HUES6 (cell line): ENCODE measurements around the gene TLR2.

Experiments used
- H3K27ac ChIP-seq: 2 replicates; pipeline ENCODE4 v1.7.0; 2013; ENCODE audit warnings: low read depth, mild to moderate bottlenecking, low read length, inconsistent platforms
- H3K27me3 ChIP-seq: 2 replicates; pipeline ENCODE4 v1.6.1; 2013; ENCODE audit warnings: low read length; ENCODE audit not compliant: control insufficient read depth, insufficient read depth
- H3K36me3 ChIP-seq: 2 replicates; pipeline ENCODE4 v1.6.1; 2013; ENCODE audit warnings: low read length; ENCODE audit not compliant: control insufficient read depth, insufficient read depth
- H3K4me1 ChIP-seq: 2 replicates; pipeline ENCODE4 v1.6.1; 2013; ENCODE audit warnings: low read length; ENCODE audit not compliant: control insufficient read depth, insufficient read depth
- H3K4me3 ChIP-seq: 2 replicates; pipeline ENCODE4 v1.5.1; 2013; ENCODE audit warnings: low read depth, low read length
- H3K9ac ChIP-seq: one replicate; pipeline ENCODE4 v1.6.1; 2013; ENCODE audit warnings: mild to moderate bottlenecking, low read length
- H3K9me3 ChIP-seq: 2 replicates; pipeline ENCODE4 v1.6.1; 2013; ENCODE audit warnings: low read depth, low read length; ENCODE audit not compliant: control insufficient read depth, insufficient read depth

TLR2 gene, protein sequence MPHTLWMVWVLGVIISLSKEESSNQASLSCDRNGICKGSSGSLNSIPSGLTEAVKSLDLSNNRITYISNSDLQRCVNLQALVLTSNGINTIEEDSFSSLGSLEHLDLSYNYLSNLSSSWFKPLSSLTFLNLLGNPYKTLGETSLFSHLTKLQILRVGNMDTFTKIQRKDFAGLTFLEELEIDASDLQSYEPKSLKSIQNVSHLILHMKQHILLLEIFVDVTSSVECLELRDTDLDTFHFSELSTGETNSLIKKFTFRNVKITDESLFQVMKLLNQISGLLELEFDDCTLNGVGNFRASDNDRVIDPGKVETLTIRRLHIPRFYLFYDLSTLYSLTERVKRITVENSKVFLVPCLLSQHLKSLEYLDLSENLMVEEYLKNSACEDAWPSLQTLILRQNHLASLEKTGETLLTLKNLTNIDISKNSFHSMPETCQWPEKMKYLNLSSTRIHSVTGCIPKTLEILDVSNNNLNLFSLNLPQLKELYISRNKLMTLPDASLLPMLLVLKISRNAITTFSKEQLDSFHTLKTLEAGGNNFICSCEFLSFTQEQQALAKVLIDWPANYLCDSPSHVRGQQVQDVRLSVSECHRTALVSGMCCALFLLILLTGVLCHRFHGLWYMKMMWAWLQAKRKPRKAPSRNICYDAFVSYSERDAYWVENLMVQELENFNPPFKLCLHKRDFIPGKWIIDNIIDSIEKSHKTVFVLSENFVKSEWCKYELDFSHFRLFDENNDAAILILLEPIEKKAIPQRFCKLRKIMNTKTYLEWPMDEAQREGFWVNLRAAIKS

GRCh38 chr4:153684182-153684970 lies at the start of gene TLR2:
TSS of gene TLR2 (plus strand) at chr4:153684280. CDS start at chr4:153702908, 18,628 bp downstream.
- Histone ChIP-seq H3K36me3 (no peaks in the 10 kb centered on the region), H3K27me3 (peaks cover 50% of the 10 kb centered on the region), H3K4me3 (peak within 1 kb of the TSS; percentile 69), H3K9ac (peak within 1 kb of the TSS; percentile 12), H3K27ac (no peak within 1 kb of the TSS), H3K4me1 (no peaks in the 10 kb centered on the region), H3K9me3 (peaks cover 24% of the 10 kb centered on the region)

DNA sequence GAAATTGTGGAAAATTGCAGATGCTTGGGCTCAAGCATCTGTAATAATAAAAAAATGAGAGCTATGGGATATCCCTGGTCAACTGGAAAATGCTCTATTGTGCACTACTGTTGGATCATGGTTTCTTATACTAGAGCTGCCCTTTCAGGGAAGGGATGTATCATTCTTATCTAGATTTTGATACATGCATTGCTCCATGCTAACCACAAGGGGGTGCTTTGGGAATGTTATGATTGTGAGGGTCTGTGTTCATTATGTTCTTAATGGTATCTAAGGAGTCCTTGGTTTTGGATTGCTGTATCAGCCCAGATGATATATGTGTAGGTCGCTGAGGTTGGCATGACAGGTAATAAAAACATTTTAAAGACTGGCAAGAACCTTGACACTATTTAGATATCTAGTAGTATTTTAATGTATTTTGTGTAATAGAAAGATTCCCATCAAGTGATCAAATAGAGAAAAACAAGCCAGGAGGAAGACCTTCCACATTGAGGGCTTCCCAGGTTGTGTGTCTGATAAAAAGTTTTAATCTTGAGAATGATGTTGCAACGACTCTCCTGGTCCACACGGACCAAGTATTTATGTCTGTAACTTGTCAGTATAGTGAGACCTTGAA lies 49.2 kb upstream of the TLR2 start:
- Histone ChIP-seq H3K27ac (no peak overlapping the region), H3K9me3 (peaks cover 9% of the 10 kb centered on the region; the same call in 1 of the 2 replicates), H3K27me3 (no peaks in the 10 kb centered on the region), H3K4me1 (no peaks in the 10 kb centered on the region; the same call in 1 of the 2 replicates), H3K36me3 (peaks cover 59% of the 10 kb centered on the region), H3K4me3 (no peak overlapping the region), H3K9ac (no peak overlapping the region)

DNA sequence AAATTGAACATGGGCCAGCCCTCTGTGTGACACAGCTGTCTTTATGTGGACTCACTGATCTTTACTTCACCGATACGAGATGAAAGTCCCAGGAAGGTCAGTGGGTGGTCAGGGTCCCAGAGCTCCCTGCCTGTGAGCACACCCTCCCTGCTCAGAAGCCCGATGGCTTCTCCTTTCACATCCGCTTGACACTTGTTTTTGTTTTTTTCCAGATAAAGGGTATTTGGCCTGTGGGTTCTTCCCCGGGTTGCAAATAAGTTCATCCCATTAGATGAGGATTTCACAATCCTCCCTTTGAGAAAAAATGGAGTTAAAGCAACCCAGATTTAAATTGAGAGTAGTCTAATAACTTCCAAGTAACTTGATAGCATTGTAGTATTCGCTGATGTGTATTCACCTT lies 48.2 kb upstream of the TLR2 start:
- no peak overlapping the region for H3K4me3 ChIP-seq
- peaks cover 3% of the 10 kb centered on the region; the same call in 1 of the 2 replicates for H3K9me3 ChIP-seq
- no peak overlapping the region for H3K9ac ChIP-seq
- peaks cover 49% of the 10 kb centered on the region for H3K36me3 ChIP-seq
- no peak overlapping the region for H3K27ac ChIP-seq
- H3K27me3 ChIP-seq: no peaks in the 10 kb centered on the region
- H3K4me1 ChIP-seq: peaks cover 6% of the 10 kb centered on the region; the same call in 1 of the 2 replicates

DNA sequence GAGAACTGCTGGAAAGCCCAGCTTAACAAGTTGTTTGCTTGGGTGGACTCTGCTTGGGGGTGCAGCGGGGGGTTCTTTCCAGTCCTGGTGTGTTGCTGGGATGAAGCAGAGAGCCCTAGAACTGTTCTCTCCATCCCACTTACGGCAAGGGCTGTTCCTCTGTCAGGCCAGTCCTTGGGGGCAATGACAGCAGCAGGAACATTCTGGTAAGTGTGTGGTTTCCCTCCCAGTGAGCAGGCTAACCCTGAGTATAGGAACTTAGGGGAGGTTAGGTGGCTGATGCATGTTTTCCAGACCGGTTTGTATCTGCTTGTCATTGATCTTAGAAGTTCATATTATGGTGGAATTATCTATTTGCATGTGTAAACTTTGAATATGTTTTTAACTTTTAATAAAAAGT lies 46.9 kb upstream of the TLR2 start:
- Histone ChIP-seq H3K4me1 (peaks cover 6% of the 10 kb centered on the region; the same call in 1 of the 2 replicates), H3K36me3 (peaks cover 38% of the 10 kb centered on the region)

DNA sequence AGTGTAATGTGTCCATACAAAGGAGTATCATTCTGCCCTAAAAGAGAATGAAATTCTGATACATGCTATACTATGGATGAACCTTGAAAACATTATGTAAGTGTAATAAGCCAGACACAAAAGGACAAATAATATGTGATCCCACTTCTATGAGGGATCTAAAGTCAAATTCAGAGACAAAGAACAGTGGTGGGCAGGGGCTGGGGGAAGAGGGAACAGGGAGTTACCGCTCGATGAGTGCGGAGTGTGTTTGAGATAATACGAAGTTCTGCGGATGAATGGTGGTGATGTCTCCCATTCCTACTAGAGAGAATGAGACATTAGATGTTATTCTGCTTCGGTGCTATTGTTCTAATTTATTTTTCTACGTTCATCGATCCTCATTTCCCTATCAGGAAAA lies 46.1 kb upstream of the TLR2 start:
- Histone ChIP-seq H3K27ac (no peak overlapping the region), H3K9me3 (no peaks in the 10 kb centered on the region), H3K9ac (no peak overlapping the region), H3K4me3 (no peak overlapping the region), H3K4me1 (peaks cover 6% of the 10 kb centered on the region; the same call in 1 of the 2 replicates), H3K27me3 (no peaks in the 10 kb centered on the region), H3K36me3 (peaks cover 33% of the 10 kb centered on the region)

More for the DNA sequence above, 46.9 kb upstream of the TLR2 start:
- H3K27ac ChIP-seq: no peak overlapping the region
- no peaks in the 10 kb centered on the region for H3K9me3 ChIP-seq
- no peak overlapping the region for H3K9ac ChIP-seq
- no peak overlapping the region for H3K4me3 ChIP-seq
- H3K27me3 ChIP-seq: no peaks in the 10 kb centered on the region

DNA sequence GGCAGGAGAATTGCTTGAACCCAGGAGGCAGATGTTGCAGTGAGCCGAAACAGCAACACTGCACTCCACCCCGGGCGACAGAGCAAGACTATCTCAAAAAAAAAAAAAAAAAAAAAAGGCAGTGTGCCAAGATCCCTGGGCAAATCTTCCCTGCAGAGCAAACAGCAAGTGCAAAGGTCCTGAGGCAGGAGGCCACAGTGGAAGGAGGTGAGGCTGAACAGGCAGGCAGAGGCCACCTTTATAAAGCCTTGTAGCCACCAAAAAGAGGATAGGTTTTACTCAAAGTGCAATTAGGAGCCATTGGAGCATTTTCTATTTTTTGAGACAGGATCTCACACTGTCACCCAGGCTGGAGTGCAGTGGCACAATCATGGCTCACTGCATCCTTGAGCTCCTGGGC lies 45.1 kb upstream of the TLR2 start:
- Histone ChIP-seq H3K36me3 (peaks cover 26% of the 10 kb centered on the region), H3K9ac (no peak overlapping the region), H3K4me3 (no peak overlapping the region), H3K27ac (no peak overlapping the region), H3K4me1 (peaks cover 6% of the 10 kb centered on the region; the same call in 1 of the 2 replicates), H3K27me3 (no peaks in the 10 kb centered on the region), H3K9me3 (no peaks in the 10 kb centered on the region)

DNA sequence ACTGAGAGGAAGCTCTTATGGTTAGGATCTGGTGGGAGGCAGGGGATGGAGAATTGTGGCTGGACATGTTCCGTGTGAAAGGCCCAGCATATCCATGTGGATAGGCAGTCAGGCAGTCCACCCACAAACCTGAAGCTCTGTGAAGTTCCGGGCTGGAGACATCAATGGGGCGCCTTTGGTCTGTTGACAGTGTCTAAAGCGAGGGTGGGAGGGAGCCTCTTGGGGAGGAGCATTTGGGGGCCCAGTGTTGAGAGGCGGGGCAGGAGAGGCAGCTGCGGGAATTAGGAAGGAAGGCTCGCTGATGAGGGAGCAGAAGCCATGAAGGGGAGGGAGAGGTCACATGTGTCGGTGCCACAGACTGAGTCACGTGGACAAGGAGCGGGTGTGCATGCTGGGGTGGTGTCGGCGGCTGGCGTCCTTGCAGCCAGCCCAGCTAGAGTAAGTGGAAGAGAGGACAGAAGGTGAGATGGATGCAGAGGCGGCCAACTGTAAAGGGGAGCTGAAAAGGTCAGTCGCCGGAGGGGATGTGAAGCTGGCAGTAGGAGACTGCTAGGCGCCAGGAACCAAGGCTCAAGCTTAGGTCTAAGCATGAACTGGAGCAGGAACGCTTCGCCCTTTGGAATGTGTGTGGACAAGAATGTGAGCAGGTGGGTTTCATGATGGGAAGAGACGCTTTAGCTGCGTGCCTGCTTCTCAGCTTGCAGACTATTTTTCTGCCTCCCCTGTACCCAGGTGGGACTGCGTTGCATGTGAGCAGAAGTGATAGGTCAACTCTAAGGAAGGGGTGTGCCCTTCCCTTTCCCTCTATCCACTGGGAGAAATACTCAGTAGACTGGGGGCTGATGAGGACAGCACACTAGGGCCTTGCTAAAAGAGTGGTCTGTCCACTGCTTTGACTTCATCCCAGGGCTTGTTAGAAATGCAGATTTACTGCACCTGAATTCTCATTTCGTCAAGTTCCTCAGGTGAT lies 44.0 kb upstream of the TLR2 start:
- no peaks in the 10 kb centered on the region for H3K27me3 ChIP-seq
- peaks cover 5% of the 10 kb centered on the region for H3K9me3 ChIP-seq
- H3K9ac ChIP-seq: no peak overlapping the region
- H3K4me3 ChIP-seq: no peak overlapping the region
- no peak overlapping the region for H3K27ac ChIP-seq
- peaks cover 6% of the 10 kb centered on the region; the same call in 1 of the 2 replicates for H3K4me1 ChIP-seq
- H3K36me3 ChIP-seq: peaks cover 19% of the 10 kb centered on the region

DNA sequence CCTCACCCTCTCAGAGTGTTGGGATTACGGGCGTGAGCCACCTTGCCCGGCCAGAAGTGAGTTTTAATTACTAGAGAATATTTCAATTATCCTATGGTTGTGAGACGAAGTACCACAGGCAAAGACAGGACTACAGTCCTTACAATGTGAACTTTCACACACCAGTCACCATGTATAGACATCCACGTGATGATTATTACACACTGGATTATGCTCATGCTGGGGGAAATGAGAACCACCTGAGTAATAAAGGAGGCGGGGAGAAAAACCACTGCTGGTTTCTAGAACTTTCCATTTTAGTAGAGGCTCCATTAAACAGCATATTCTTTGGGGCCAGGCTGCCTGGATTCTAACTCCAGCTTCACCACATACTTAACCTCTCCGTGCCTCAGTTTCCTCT lies 42.5 kb upstream of the TLR2 start:
- Histone ChIP-seq H3K9ac (no peak overlapping the region), H3K4me1 (peaks cover 6% of the 10 kb centered on the region; the same call in 1 of the 2 replicates), H3K4me3 (no peak overlapping the region)

DNA sequence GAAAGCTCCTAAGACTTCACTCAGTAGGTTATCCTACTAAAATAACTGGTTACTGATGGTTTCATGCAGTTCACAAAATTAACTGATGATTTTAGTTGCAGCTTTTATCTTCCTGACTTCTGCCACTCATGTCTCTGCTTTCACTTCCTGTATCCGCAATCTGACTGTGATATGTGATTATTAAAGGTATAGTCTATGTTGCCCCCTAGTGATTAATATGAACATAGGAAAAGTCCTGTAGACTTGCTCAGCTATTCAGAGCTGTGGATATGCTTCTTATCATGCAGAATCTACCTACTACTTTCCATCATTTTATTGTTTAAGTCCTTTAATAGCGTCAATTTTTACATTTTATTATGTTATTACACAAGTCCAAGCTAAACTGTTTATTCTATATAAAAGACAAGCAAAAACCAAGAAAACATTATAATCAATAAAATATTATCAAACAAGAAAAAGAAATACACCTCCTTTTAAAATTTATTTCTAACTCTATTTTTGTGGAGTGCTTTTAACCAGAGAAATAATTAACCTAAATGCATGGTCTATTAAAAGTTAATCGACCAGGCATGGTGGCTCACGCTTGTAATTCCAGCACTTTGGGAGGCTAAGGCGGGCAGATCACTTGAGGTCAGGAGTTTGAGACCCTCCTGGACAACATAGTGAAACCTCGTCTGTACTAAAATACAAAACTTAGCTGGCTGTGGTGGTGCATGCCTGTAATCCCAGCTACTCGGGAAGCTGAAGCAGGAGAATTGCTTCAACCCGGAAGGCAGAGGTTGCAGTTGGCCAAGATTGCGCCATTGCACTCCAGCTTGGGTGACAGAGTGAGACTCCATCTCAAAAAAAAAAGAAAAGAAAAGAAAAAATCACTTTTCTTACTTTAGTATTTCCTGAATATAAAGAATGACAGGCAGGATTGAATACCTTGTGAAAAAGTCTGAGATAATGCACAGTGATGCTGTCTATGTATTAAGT lies 40.4 kb upstream of the TLR2 start:
- H3K36me3 ChIP-seq: no peaks in the 10 kb centered on the region
- no peaks in the 10 kb centered on the region for H3K27me3 ChIP-seq
- no peak overlapping the region for H3K27ac ChIP-seq
- peaks cover 12% of the 10 kb centered on the region for H3K9me3 ChIP-seq
- H3K4me1 ChIP-seq: peaks cover 6% of the 10 kb centered on the region; the same call in 1 of the 2 replicates
- H3K4me3 ChIP-seq: no peak overlapping the region
- no peak overlapping the region for H3K9ac ChIP-seq

More for the DNA sequence above, 42.5 kb upstream of the TLR2 start:
- Histone ChIP-seq H3K9me3 (peaks cover 12% of the 10 kb centered on the region), H3K27ac (no peak overlapping the region), H3K36me3 (0 out of 2 replicates have a peak, but pooled peaks cover 6% of the 10 kb centered on the region), H3K27me3 (no peaks in the 10 kb centered on the region)
